SU-DHL-6 (cell line): ENCODE results near the gene GMFB.
"Not testable (repeated sequence)": the region's sequence is repeated elsewhere in the genome, so short reads cannot be mapped to it uniquely, and the experiment has no call there.

Experiments
- EZH2phosphoT487 ChIP-seq: fragments of 200-600 bp; sonication (generic), shearing (Covaris generic); conservative IDR thresholded peaks from 2 replicates; pipeline ENCODE4 v1.6.1; 2018; ENCODE audit warnings: mild to moderate bottlenecking, antibody characterized with exemption, low read length, moderate library complexity, mixed read lengths
- TF ChIP-seq, protein P1 (sequence below): fragments of 200-600 bp; sonication (generic); IDR thresholded peaks from one replicate; pipeline ENCODE4 v1.5.1; 2017; ENCODE audit warnings: antibody characterized with exemption, mild to moderate bottlenecking, low read length, moderate library complexity; ENCODE audit not compliant: insufficient read depth, poor library complexity, severe bottlenecking

DNA sequence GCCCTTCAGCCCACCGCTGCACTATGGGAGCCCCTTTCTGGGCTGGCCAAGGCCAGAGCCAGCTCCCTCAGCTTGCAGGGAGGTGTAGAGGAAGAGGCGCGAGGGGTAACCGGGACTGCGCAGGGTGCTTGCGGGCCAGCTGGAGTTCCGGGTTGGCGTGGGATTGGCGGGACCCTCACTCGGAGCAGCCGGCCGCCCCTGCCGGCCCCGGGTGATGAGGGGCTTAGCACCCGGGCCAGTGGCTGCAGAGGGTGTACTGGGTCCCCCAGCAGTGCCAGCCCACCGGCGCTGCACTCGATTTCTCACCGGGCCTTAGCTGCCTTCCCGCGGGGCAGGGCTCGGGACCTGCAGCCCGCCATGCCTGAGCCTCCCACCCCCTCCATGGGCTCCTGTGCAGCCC is 45.8 kb downstream of the GMFB start:
- TF ChIP-seq, protein P1, sequence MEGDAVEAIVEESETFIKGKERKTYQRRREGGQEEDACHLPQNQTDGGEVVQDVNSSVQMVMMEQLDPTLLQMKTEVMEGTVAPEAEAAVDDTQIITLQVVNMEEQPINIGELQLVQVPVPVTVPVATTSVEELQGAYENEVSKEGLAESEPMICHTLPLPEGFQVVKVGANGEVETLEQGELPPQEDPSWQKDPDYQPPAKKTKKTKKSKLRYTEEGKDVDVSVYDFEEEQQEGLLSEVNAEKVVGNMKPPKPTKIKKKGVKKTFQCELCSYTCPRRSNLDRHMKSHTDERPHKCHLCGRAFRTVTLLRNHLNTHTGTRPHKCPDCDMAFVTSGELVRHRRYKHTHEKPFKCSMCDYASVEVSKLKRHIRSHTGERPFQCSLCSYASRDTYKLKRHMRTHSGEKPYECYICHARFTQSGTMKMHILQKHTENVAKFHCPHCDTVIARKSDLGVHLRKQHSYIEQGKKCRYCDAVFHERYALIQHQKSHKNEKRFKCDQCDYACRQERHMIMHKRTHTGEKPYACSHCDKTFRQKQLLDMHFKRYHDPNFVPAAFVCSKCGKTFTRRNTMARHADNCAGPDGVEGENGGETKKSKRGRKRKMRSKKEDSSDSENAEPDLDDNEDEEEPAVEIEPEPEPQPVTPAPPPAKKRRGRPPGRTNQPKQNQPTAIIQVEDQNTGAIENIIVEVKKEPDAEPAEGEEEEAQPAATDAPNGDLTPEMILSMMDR, result not testable (repeated sequence)
- not testable (repeated sequence) for TF ChIP-seq EZH2phosphoT487
